ENCODE data around the gene LAMA2.
"Not testable (repeated sequence)": the region's sequence is repeated elsewhere in the genome, so short reads cannot be mapped to it uniquely, and the experiment has no call there.

LAMA2 gene

DNA sequence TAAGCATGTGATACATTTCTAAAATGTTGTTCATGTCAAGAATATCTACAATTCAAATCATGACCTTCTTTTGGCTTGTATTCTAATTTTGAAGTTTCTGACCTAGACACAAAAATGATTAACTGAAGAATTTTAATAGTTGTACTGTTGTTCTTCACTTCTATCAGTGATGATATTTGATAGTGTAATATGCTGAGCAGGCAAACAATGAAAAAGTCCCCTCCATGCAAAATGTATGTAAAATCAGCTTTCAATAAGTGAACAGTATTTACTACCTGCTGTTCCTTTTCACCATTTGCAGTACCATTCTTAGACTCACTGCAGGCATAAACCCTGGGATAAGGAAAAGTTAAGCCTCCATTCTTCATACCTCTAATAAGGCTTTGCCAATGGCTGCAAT, 201.5 kb downstream of the LAMA2 start:
- DNase-seq: no peak

DNA sequence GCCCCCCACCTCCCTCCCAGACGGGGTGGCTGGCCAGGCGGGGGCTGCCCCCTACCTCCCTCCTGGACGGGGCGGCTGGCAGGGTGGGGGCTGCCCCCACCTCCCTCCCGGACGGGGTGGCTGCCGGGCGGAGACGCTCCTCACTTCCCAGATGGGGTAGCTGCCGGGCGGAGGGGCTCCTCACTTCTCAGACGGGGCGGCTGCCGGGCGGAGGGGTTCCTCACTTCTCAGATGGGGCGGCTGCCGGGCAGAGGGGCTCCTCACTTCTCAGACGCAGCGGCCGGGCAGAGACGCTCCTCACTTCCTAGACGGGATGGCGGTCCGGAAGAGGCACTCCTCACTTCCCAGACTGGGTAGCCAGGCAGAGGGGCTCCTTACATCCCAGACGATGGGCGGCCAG, 205.5 kb downstream of the LAMA2 start:
- DNase-seq: not testable (repeated sequence)

DNA sequence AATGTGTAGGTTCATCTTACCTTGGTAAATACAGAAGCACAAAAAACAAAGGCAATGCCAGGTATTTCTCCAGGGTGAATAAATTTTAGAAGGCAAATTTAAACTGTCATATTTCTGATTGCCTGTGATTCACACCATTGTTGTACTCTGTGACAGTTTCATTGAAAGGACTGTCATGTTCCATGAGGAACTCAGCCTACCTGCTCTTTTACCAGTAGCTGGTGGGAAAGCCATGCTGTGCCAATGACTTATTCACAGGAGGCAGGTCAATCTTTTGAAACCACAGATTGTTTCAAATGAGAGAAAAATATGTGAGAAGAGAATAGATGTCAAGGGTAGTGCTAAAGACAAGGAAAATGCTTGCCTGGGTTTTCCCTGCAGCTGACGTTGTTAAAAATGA, 206.4 kb downstream of the LAMA2 start:
- no peak for DNase-seq

DNA sequence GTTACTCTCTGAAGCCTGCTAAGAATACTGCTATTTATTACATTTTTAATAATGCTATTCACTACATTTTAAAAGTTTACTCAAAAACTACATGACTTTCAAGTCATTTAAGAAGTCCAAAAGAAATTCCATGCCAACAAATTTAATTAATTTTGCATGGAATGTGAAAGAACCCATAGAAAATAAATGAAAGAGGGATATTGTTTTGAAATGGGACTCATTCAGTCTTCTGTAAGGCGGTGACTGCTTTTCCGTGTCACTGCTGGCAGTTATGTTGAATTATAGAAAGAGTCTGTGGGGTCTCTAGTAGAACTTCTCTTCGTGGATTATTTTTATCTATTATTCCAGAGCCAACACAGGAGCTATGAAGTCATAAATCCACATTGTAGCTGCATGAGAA, 211.2 kb downstream of the LAMA2 start:
- no peak for DNase-seq

DNA sequence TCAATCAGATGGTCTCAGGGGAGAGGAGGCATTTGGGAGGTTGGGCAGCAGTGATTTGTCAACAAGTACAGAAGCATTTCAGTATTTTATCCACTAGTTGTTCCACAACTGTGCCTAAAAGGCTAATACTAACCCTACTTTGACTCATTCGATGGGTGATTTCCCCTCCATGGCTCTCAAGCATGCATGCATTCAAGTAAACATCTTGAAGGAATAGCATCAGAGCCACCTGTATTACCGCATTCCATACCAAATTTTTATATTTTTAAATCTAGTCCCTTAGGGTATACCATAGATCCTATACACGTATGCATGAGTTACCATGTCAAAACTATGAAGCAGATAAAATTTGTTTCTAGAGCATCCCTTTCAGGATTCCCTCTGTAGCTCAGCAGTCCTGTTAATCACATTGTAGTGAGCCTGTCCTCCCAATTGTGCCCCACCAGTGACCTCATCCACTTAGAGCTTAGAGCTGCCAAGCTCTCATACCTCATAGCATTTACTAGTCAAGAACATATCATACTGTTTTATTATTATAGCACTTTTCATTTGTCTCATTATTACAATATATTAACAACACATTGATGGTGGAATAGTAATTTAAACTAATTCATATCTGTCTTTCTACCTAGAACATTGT, 213.8 kb downstream of the LAMA2 start:
- DNase-seq: no peak

DNA sequence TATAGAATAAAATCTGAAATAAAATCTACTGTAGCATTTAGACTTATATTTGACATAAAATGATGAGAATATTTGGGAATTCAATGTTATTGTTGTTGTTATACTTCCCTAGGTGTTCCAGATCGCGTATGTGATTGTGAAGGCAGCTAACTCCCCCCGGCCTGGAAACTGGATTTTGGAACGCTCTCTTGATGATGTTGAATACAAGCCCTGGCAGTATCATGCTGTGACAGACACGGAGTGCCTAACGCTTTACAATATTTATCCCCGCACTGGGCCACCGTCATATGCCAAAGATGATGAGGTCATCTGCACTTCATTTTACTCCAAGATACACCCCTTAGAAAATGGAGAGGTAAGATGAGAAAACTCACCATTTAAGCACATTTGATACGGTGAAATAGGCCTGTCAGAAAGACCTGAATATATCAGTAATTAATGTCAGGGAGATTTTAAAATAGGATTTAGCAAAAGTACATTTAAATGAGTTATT, 215.2 kb downstream of the LAMA2 start:
- no peak for DNase-seq

DNA sequence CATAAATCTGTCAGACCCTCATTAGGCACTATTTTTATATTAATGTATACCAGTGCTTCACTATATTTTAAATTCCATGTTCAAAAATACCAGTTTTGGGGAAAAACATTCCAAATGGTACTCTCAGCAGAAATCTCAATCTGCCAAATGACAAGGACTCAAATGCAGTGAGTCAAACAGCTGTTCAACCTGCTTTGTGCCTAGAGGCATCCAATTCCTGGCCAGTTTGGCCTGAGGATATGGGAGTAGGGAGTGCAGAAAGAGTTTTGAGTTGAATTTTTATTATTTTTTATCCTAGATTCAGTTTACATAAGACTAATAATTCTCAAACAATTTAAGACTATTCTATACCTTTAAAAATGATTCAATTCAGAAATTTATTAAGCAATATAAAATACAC, 216.8 kb downstream of the LAMA2 start:
- DNase-seq: no peak

DNA sequence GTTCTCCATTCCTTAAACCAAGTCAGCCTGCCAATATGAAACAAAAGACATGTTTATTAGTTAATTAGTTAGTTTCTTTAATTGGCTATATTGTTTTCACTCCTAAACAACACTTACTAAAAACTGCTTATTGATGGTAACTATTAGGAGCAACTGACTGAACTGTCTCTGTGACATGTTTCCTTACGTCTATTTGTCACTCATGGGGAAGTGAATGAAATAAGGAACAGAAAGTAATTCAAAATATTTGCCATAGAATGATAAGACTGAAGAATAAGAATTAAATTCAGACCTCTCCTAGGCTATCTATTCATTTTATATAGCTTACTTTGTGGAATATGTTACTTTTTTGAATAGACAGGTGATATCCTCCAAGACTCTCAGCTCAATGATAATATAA, 217.2 kb downstream of the LAMA2 start:
- no peak for DNase-seq

DNA sequence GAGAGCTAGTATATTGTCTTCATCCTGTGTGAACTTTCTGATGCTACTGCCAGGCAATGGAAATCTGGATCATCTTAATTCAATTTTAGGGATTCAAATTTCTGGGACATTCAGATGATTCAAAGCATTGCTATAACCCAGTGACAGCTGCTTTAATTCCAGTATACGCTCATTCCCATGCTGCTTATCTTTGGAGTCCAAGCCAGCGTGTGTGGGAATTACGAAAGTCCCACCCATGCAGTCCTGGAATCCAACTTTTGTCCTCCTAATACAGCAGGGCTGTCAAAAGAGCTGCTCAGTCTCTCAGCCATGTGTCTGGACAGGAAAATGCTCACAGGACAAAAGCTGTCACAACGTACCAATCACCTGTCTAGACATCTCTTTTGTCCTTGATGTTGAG, 219.8 kb downstream of the LAMA2 start:
- no peak for DNase-seq

DNA sequence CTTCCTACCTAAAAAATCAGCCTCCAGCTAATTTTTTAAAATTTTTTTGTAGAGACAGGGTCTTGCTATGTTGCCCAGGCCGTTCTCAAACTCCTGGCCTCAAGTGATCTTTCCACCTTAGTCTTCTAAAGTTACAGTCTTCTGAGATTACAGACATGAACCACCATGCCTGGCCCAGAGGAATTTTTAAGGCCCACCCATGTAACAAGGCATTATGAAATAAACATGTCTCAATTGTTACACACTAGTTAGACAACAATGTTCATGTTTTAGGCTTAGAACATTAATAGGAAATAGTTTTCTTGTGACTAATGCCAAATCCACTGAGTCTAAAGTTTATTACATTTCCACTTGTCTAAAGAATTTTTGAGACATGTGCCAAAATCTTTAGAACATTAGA, 221.2 kb downstream of the LAMA2 start:
- no peak for DNase-seq

DNA sequence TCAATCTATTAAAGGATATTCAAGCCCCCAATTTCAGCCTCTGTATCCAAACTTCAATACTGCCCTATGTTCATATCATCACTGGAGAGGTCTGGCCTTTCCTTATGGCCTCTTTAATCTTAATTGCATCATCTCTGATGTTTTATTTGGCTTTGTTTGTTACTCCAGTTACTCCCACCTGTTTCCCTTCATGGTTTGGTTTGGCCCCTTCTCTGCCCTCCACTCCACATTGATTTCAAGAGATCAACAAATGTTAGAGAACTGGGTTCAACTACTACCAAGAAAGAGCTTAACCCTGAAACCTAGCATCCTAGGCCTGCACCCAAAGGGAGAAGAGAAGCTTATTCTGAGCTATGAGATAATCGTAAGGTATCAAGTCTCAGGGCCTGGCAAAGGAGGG, 221.6 kb downstream of the LAMA2 start:
- no peak for DNase-seq

DNA sequence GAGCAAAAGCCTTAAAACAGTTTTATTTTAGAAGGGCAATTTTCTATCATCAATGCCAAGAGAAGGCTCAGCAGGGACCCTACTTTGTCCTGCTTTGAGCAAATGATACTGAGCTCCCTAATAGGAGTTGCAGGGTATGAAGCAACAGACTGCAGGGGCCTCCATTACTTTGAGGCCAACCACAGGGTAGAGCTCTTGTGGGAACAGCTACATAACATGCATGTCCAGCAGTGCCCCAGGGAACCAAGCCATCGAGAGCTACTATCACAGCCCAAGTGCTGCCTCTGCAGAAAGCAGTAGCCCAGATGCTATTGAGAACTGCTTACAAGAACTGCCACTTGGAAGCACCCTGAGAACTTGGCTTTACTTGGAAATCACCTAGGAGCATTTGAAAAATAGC, 222.1 kb downstream of the LAMA2 start:
- DNase-seq: no peak

DNA sequence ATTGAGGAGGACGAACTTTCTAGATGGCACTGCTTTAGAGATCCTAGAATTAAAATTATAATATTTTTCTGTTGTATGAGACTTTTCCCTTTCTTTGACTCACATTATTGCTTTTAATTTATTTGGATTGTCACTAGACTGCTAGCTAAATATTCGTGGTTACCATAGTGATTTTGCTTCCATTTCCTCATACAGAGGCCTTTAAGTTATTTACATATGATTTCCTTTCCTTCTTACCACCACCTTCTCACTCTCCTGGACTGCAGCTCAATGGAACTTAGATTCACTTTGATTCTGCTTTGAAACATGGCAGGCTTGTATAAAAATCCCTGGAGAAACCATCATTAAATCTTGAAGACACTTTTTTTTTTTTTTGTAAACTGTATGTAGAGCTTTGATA, 222.9 kb downstream of the LAMA2 start:
- no peak for DNase-seq

DNA sequence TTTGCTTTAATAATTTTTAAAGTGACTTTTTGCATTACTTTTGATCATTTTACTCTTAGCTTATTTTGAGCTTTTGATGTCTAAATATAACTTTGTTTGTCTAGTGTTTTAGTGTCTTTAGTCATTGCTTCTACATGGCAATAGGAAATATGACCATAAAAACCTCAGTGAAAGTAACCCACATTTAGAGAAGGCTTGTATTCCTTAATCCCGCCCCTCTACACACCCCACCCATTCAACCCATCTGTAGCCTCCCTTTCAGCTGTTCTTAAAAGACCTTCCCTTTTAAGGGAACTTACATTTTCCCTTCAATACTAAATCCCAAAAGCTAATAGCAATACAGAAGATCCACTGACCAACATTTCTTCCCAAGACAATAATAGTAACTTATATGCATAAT, 225.4 kb downstream of the LAMA2 start:
- DNase-seq: no peak

DNA sequence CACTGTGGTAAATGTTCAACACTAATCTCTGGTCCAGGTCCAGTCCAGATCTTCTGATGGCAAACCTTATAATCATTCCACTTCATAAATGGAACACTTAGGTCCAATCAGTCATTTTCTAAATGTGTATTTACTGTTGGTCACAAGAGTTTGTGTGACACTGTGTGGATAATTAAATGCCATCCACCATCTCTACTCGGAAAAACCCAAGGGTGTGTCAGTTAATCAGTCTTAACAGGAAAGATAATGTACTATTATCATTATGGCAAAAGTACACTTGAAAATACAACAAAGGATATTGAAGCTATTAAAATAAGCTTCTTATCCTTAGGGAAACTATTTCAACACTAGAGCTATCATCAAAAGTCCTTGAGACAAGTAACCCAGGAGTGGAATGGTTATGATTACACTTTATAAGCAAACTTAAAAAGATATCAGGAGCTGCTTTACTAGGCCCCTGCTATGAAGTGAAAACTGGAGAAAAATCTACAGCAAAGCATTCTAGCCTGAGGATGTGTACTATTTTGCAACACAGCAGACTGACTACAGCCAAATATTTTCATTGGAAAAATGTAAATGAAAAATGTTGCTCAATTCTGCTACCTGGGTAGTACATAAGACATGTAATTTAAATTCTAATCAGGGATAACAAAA, 227.9 kb downstream of the LAMA2 start:
- no peak for DNase-seq

DNA sequence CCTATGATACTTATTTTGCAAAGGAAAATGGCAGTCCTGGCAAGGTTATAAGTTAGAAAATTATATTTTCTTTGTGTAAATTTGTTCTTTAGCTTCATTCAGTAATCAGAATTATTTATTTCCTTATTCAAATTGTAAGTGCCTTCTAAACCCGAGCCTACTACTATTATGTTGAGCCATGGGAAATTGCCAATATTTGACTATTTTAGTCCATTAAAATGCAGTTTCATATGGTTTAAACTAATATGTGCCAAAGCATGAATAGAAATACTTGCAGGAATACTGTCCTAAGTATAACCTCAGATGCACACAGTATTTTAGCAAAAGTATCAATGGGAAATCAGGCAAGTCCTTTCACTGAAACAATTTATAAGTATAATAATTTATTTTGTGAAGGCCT, 228.4 kb downstream of the LAMA2 start:
- DNase-seq: no peak

DNA sequence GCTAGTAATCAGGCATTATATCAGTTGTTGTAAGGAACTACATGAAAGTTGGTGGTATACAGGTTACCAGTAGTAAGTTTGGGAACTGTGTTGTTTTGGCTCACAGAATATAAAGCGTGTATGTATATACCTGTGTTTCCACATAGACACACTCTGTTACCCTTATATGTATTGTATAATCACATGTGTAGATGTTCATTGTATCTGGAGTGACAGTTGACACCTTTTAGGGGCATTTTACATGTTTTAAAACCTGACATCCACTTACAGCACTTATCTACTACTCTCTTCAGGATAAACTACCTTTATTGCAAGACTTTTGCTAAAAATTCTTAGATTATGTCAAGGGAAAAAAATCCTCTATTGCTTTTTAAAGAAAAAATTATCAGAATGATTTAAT, 228.9 kb downstream of the LAMA2 start:
- no peak for DNase-seq

DNA sequence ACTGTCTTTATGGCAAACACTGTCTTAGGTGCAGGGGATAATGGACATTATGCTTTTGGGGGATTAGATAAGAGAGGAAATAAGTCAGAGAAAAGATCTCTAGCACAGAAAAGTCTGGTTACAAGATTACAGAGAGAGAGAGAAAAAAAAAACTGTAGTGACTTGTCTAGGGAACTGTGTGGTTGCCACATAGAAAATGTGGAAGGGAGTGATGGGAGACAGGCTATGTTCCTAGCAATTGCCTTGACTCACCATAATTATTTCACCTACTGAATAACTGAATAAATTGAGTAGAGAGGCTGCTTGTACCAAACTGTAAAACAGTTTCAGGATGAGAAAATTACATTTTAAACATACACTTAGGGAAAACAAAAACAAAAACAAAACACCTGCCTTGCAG, 229.7 kb downstream of the LAMA2 start:
- DNase-seq: no peak

DNA sequence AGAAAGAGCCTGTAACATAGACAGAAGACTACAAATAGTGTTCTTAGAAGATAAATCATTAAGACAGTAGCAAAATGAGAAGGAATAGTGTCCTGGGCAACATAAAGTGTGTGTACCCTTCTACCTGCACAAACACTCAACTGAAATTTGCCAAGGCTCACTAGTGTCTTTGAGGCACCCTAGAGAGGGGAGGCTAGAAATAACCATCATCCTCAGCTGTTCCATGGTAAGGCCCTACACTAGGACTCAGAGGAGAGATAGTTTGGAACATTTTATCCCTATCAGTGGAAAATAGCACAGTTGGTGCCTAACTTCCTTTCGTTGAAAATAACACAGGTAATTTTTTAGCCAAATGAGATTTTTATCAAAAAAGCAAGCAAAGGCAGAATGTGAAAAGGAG, 230.7 kb downstream of the LAMA2 start:
- DNase-seq: no peak

DNA sequence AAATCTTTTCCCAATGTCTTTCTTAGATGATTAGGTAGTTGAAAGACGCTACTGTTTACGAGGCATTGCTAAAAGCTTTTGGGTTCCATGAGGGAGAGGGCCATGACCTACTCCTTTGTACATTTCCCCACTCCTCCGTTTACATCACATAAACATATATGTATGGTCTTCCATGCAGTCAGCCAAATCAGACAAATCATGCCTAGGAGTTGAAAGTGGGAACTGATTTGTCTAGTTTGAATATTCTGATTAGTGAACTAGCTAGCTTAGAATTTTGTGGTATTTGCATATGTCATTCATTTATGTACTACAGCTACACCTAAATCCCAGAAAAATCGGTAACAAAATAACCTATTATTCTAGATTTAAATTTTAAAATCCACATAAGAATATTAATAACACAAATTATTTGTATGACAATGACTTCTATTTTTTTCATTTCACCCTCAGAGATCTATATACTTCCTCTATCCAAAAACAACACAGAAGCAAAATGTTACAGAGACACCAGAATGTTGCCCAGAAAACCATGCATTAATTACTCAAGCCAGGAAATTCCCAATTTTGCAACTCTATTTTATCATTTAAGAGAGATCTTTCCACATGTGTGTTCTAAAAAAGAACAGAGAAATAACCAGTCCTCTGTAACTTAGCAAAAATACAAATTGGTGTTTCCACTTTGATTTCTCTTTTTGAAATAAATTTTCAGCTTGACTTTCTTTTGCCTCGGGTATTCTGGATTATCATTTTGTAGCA, 231.9 kb downstream of the LAMA2 start:
- DNase-seq: no peak

DNA sequence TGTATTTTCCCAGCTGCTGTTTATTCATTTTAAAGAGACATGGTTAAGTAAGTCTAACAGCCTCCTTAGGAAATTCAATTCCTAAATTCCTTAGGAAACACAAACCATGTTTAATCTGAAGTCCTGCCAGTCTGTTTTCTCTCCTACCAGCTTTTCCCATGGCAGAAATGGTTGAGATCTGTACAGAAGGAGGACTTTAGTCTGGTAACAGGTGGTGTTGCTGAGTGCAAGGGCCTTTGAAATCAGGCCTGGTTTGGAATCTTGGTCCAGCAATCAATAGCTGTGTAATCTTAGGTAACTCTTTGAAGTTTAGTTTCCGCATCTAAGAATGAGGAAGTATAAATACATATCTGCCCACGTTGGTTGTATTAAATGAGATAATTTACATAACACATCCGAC, 232.5 kb downstream of the LAMA2 start:
- DNase-seq: no peak

DNA sequence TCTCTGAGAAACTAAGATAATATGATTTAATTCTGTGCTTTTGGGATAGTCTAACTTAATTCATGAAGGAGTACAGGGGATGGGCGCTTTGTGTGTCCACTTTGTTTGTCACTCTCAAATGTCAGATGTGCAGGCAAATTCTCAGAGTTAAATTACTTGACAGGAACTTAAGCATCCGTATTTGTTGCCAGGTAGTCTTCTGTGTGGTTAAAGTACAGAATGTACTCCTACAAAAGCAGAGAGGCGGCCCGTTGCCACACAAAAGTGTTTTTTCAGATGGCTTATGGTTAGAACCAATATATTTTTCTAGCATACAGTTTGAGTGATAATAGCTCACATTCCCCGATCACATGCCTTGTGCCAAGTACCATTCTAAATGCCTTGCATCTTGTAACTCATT, 234.4 kb downstream of the LAMA2 start:
- no peak for DNase-seq

DNA sequence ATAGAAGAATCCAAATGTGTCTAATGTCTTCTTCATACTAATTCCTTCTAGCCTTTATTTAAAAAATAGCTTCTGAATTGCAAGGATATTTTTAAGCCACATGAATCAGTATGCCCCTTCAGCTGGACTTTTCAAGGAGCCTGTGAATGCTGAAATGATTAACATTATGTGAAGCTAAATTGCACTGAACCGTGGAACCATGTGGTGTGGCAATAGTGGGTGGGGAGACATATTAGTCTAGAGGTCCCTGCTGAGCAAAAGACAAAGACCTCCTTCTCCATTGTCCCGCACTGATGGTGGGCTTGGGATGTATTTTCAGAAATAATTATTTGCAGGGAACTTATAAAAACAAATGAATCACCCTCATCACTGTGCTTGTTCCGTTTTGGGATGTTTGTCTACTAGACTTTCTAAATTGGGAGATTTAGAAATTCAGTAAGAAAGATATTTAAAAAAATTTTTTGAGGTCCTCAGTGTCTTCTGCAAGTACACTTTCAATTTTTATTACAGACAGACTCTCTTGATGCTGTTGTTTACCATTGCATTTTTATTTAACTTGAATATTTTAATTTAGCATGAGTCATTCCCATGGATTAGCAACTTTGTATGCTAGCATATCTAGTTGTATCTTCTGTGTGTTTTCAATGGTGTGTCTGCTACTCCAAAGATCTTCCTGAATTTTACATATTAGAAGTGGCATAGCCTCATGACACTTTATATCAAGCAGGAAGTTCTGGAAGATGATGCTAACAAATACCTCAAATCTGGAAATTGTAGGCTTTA, 238.1 kb downstream of the LAMA2 start:
- no peak for DNase-seq

All from central memory CD4-positive, alpha-beta T cell (primary cell).